NCI-H774 (cell line): ENCODE results near the gene CFHR1.

Experiments used
- DNase-seq: peaks from one replicate; lab custom pipeline; 2025; lab: John Stamatoyannopoulos, UW

The CFHR1 gene

DNA sequence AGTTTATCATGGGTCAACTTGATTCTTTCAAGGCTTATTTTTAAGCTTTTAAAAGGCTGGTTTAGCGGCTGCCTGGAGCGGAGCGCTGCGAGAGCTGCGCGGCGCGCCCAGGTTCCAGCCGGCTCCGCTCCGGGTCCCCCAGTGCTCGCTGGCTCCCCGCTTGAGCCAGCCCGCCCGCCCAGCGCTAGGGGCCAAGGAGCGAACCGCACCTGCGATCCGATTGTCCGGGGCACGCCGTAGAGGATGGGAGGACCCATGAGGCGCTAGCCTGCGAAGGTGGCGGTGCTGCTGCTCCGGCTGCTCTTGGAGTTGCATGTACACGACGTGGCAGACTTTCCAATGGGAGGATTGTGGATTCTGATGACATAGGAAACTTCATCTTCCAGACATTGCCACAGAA, 58.4 kb downstream of the CFHR1 start:
- no peak for DNase-seq
